CD4-positive, alpha-beta memory T cell (primary cell): ENCODE data around the gene TSFM. TPM values are rescaled to one million over a fixed set of nuclear protein-coding genes. Genes with fewer than 3 reads are reported as not detected.

Experiments used
- CTCF ChIA-PET: fragments of 350-600 bp; sonication (Branson Sonifier 250); formaldehyde crosslinking; loops from one replicate; lab custom pipeline; 2021; ENCODE audit warnings: inconsistent platforms; ENCODE audit not compliant: partially characterized antibody; lab: Charles Lee
- POLR2A ChIA-PET: fragments of 350-600 bp; sonication (Branson Sonifier 250); formaldehyde crosslinking; loops from one replicate; lab custom pipeline; 2021; ENCODE audit not compliant: partially characterized antibody; lab: Charles Lee
- DNase-seq, 5 donors: peaks; one replicate each; pipeline versions ENCODE4 v3.0.0 to v3.0.0-alpha.2; 2020 to 2022; ENCODE audit warnings: mixed read lengths in 1 of 5
- H3K27ac ChIP-seq: one replicate; pipeline ENCODE4 v1.7.0; 2013; ENCODE audit warnings: low read depth, low read length
- H3K27me3 ChIP-seq: 2 replicates; pipeline ENCODE4 v1.7.0; 2013; ENCODE audit warnings: mild to moderate bottlenecking, low read length, moderate library complexity; ENCODE audit not compliant: insufficient read depth
- H3K36me3 ChIP-seq: 2 replicates; pipeline ENCODE4 v1.7.0; 2013; ENCODE audit warnings: mild to moderate bottlenecking, low read length, moderate library complexity; ENCODE audit not compliant: insufficient read depth
- H3K4me1 ChIP-seq: 2 replicates; pipeline ENCODE4 v1.7.0; 2013; ENCODE audit warnings: mild to moderate bottlenecking, low read length, moderate library complexity; ENCODE audit not compliant: insufficient read depth
- H3K4me3 ChIP-seq, 2 donors: one replicate each; pipeline ENCODE4 v1.7.0; 2013; ENCODE audit warnings: low read length in 2 of 2, mild to moderate bottlenecking in 1 of 2
- H3K9me3 ChIP-seq, 2 donors: one replicate each; pipeline ENCODE4 v1.7.0; 2013; ENCODE audit warnings: low read length in 2 of 2, control low read depth in 1 of 2; ENCODE audit not compliant: control insufficient read depth in 1 of 2
- H3K27ac Mint-ChIP-seq, 7 donors: one replicate each; pipeline ENCODE4 v1.8.0; 2020 to 2021; ENCODE audit warnings: mixed read lengths in 7 of 7, mild to moderate bottlenecking in 6 of 7, inconsistent platforms in 3 of 7, moderate library complexity in 3 of 7
- H3K27me3 Mint-ChIP-seq, 2 donors: one replicate each; pipeline ENCODE4 v1.8.0; 2020 to 2021; ENCODE audit warnings: mixed read lengths in 2 of 2
- H3K36me3 Mint-ChIP-seq, 2 donors: one replicate each; pipeline ENCODE4 v1.8.0; 2020 to 2021; ENCODE audit warnings: mixed read lengths in 2 of 2, inconsistent platforms in 1 of 2, mild to moderate bottlenecking in 1 of 2
- H3K4me1 Mint-ChIP-seq, 4 donors: one replicate each; pipeline ENCODE4 v1.8.0; 2020 to 2021; ENCODE audit warnings: mixed read lengths in 4 of 4, mild to moderate bottlenecking in 1 of 4
- H3K4me3 Mint-ChIP-seq, 8 donors: one replicate each; pipeline ENCODE4 v1.8.0; 2020 to 2021; ENCODE audit warnings: mixed read lengths in 8 of 8, mild to moderate bottlenecking in 7 of 8, moderate library complexity in 6 of 8, inconsistent platforms in 3 of 8
- H3K9me3 Mint-ChIP-seq, 8 donors: one replicate each; pipeline ENCODE4 v1.8.0; 2020 to 2021; ENCODE audit warnings: mixed read lengths in 8 of 8, mild to moderate bottlenecking in 5 of 8, inconsistent platforms in 3 of 8, moderate library complexity in 1 of 8
- intact Hi-C: fragments of 100-400 bp; cut with micrococcal nuclease; formaldehyde crosslinking; loops from one replicate; pipeline ENCODE4 v1.15.1; 2023
- polyA plus RNA-seq, 2 donors: library from polyadenylated mRNA; unstranded; fragments of 300-500 nt; fragmentation: Illumina TruSeq; gene quantifications; one replicate each; pipeline ENCODE4 v1.2.3, GENCODE V29; 2021
- total RNA-seq, 2 experiments: library from RNA; stranded (reverse); gene quantifications; one replicate each; pipeline ENCODE4 v1.2.3, GENCODE V29; 2021

The TSFM gene
- total and polyA plus RNA-seq, 4 experiments from 2014 or later: 18.9 to 32.5 (median 22.7) TPM

GRCh38 chr12:57744777-57745484 lies 37.7 kb upstream of the TSFM start, which contains the start of gene TSPAN31:
TSPAN31 (plus strand) TSS chr12:57745039; CDS start chr12:57745155, 116 bp downstream.
- H3K36me3 Mint-ChIP-seq: peaks cover 14 to 43% of the 10 kb centered on the region in 2 donors
- H3K9me3 Mint-ChIP-seq: peaks cover 0 to 2% (median 0%) of the 10 kb centered on the region in 8 donors
- no peaks in the 10 kb centered on the region for H3K27me3 Mint-ChIP-seq
- Histone ChIP-seq H3K4me1 (peaks cover 49% of the 10 kb centered on the region), H3K36me3 (peaks cover 25% of the 10 kb centered on the region), H3K27me3 (no peaks in the 10 kb centered on the region), H3K27ac (peak within 1 kb of the TSS; percentile 93), H3K4me3 (peak within 1 kb of the TSS; percentile 72 to 83), H3K9me3 (no peaks in the 10 kb centered on the region)
- ChIA-PET CTCF (interaction anchor here (1.1 to 6.3 kb wide), 10 partner anchors 9 to 161 kb away, joined by 3 to 51 read pairs (median 4); partner anchors contain the start of genes MARCHF9 and OS9), POLR2A (interaction anchor here (0.8 to 2.3 kb wide), 23 partner anchors 9 to 268 kb away, joined by 3 to 17 read pairs (median 5); partner anchors contain the start of genes ARHGAP9, CYP27B1, EEF1AKMT3 and MBD6)
- H3K4me3 Mint-ChIP-seq: peak within 1 kb of the TSS; percentile 86 to 97 (median 92)
- peak; percentile 91 to 98 (median 95) for DNase-seq
- H3K27ac Mint-ChIP-seq: peak within 1 kb of the TSS; percentile 88 to 99 (median 97)
- intact Hi-C loops: loop anchor here (1.0 to 5.0 kb wide), 3 partner anchors 7 to 283 kb away; partner anchors contain the start of genes ARHGAP9 and CDK4
- peaks cover 30 to 58% (median 43%) of the 10 kb centered on the region in 4 donors for H3K4me1 Mint-ChIP-seq

- Histone ChIP-seq H3K9me3 (no peaks in the 10 kb centered on the region), H3K36me3 (peaks cover 25% of the 10 kb centered on the region), H3K27me3 (no peaks in the 10 kb centered on the region), H3K4me3 (peak overlapping the region; percentile 72 to 83), H3K27ac (peak overlapping the region; percentile 93), H3K4me1 (peaks cover 43% of the 10 kb centered on the region)
- no peak for DNase-seq
- peaks cover 18 to 47% of the 10 kb centered on the region in 2 donors for H3K36me3 Mint-ChIP-seq
- peak overlapping the region; percentile 86 to 97 (median 92) for H3K4me3 Mint-ChIP-seq
- peak overlapping the region; percentile 88 to 99 (median 97) for H3K27ac Mint-ChIP-seq
- H3K27me3 Mint-ChIP-seq: no peaks in the 10 kb centered on the region
- H3K9me3 Mint-ChIP-seq: peaks cover 0 to 2% (median 0%) of the 10 kb centered on the region in 8 donors
- ChIA-PET CTCF (interaction anchor here (1.1 to 6.3 kb wide), 8 partner anchors 9 to 160 kb away, joined by 3 to 51 read pairs (median 4); partner anchors contain the start of genes MARCHF9 and OS9), POLR2A (interaction anchor here (0.9 to 2.3 kb wide), 16 partner anchors 8 to 265 kb away, joined by 3 to 17 read pairs (median 5); partner anchors contain the start of genes ARHGAP9, EEF1AKMT3 and METTL1)
- intact Hi-C loops: no loop called here
- H3K4me1 Mint-ChIP-seq: peaks cover 30 to 54% (median 40%) of the 10 kb centered on the region in 4 donors
Measured at GRCh38 chr12:57745485-57745881, 37.1 kb upstream of the TSFM start.

GRCh38 chr12:57746025-57746424 lies 36.6 kb upstream of the TSFM start:
- Histone ChIP-seq H3K4me1 (peaks cover 43% of the 10 kb centered on the region), H3K36me3 (peaks cover 25% of the 10 kb centered on the region), H3K4me3 (peak overlapping the region in 1 of 2 donors; percentile 72), H3K9me3 (no peaks in the 10 kb centered on the region), H3K27ac (peak overlapping the region; percentile 93), H3K27me3 (no peaks in the 10 kb centered on the region)
- peak overlapping the region; percentile 88 to 99 (median 97) for H3K27ac Mint-ChIP-seq
- peak overlapping the region; percentile 86 to 97 (median 92) for H3K4me3 Mint-ChIP-seq
- no peaks in the 10 kb centered on the region for H3K27me3 Mint-ChIP-seq
- intact Hi-C loops: no loop called here
- CTCF ChIA-PET: interaction anchor here (1.4 to 6.3 kb wide), 3 partner anchors 10 to 111 kb away, joined by 3 to 51 read pairs (median 12); partner anchors contain the start of gene MARCHF9
- POLR2A ChIA-PET: interaction anchor here (1.3 to 2.3 kb wide), 7 partner anchors 8 to 156 kb away, joined by 3 to 17 read pairs (median 13); partner anchors contain the start of genes EEF1AKMT3 and METTL1
- H3K36me3 Mint-ChIP-seq: peaks cover 19 to 44% of the 10 kb centered on the region in 2 donors
- H3K9me3 Mint-ChIP-seq: peaks cover 0 to 2% (median 0%) of the 10 kb centered on the region in 8 donors
- peaks cover 26 to 53% (median 41%) of the 10 kb centered on the region in 4 donors for H3K4me1 Mint-ChIP-seq
- DNase-seq: no peak

GRCh38 chr12:57749061-57749460 lies 33.5 kb upstream of the TSFM start:
- Mint-ChIP-seq H3K4me3 (peak overlapping the region in 1 of 8 donors; percentile 24), H3K36me3 (peaks cover 19 to 46% of the 10 kb centered on the region in 2 donors), H3K9me3 (peaks cover 0 to 2% (median 0%) of the 10 kb centered on the region in 8 donors), H3K27me3 (no peaks in the 10 kb centered on the region), H3K4me1 (peaks cover 46 to 63% (median 56%) of the 10 kb centered on the region in 4 donors), H3K27ac (no peak overlapping the region)
- intact Hi-C loops: no loop called here
- Histone ChIP-seq H3K36me3 (peaks cover 25% of the 10 kb centered on the region), H3K4me1 (peaks cover 49% of the 10 kb centered on the region), H3K27me3 (no peaks in the 10 kb centered on the region), H3K9me3 (no peaks in the 10 kb centered on the region), H3K4me3 (no peak overlapping the region), H3K27ac (no peak overlapping the region)
- no peak for DNase-seq
- POLR2A ChIA-PET: interaction anchor here (2.1 kb wide), 1 partner anchor 8 kb away, joined by 9 read pairs; no protein-coding TSS in a partner anchor
- CTCF ChIA-PET: interaction anchor here (1.4 kb wide), 1 partner anchor 11 kb away, joined by 5 read pairs; no protein-coding TSS in a partner anchor

GRCh38 chr12:57750561-57751431 lies 31.8 kb upstream of the TSFM start:
- CTCF ChIA-PET: interaction anchor here (0.7 to 1.4 kb wide), 3 partner anchors 8 to 9 kb away, joined by 3 to 5 read pairs (median 3); no protein-coding TSS in a partner anchor
- intact Hi-C loops: loop anchor here (5.0 kb wide), 2 partner anchors 97 to 663 kb away; partner anchors contain the start of genes CTDSP2 and NAB2
- DNase-seq: no peak
- no peaks in the 10 kb centered on the region for H3K27me3 ChIP-seq
- H3K36me3 ChIP-seq: peaks cover 25% of the 10 kb centered on the region
- H3K27me3 Mint-ChIP-seq: no peaks in the 10 kb centered on the region
- H3K27ac Mint-ChIP-seq: peak overlapping the region; percentile 87 to 100 (median 99)
- H3K4me3 Mint-ChIP-seq: peak overlapping the region; percentile 39 to 98 (median 89)
- H3K27ac ChIP-seq: peak overlapping the region; percentile 82
- peaks cover 43% of the 10 kb centered on the region for H3K4me1 ChIP-seq
- no peaks in the 10 kb centered on the region for H3K9me3 ChIP-seq
- peaks cover 42 to 54% (median 49%) of the 10 kb centered on the region in 4 donors for H3K4me1 Mint-ChIP-seq
- peaks cover 19 to 41% of the 10 kb centered on the region in 2 donors for H3K36me3 Mint-ChIP-seq
- POLR2A ChIA-PET: interaction anchor here (1.4 to 2.1 kb wide), 2 partner anchors 9 to 227 kb away, joined by 4 to 9 read pairs; no protein-coding TSS in a partner anchor
- peak overlapping the region; percentile 30 to 80 for H3K4me3 ChIP-seq
- no peaks in the 10 kb centered on the region for H3K9me3 Mint-ChIP-seq

- POLR2A ChIA-PET: interaction anchor here (1.0 to 2.1 kb wide), 7 partner anchors 8 to 160 kb away, joined by 3 to 21 read pairs (median 5); partner anchors contain the start of genes CYP27B1, EEF1AKMT3, METTL1 and PIP4K2C
- H3K36me3 Mint-ChIP-seq: peaks cover 19 to 41% of the 10 kb centered on the region in 2 donors
- Histone ChIP-seq H3K4me1 (peaks cover 44% of the 10 kb centered on the region), H3K36me3 (peaks cover 25% of the 10 kb centered on the region), H3K27me3 (no peaks in the 10 kb centered on the region), H3K27ac (peak overlapping the region; percentile 82), H3K4me3 (peak overlapping the region; percentile 30 to 80), H3K9me3 (no peaks in the 10 kb centered on the region)
- intact Hi-C loops: loop anchor here (5.0 kb wide), 2 partner anchors 96 to 664 kb away; partner anchors contain the start of genes CTDSP2 and NAB2
- no peaks in the 10 kb centered on the region for H3K27me3 Mint-ChIP-seq
- no peak for DNase-seq
- peaks cover 40 to 53% (median 47%) of the 10 kb centered on the region in 4 donors for H3K4me1 Mint-ChIP-seq
- CTCF ChIA-PET: interaction anchor here (0.7 to 1.2 kb wide), 3 partner anchors 10 to 57 kb away, joined by 3 to 5 read pairs (median 4); partner anchors contain the start of gene OS9
- H3K4me3 Mint-ChIP-seq: peak overlapping the region; percentile 82 to 98 (median 90)
- peak overlapping the region; percentile 87 to 100 (median 99) for H3K27ac Mint-ChIP-seq
- H3K9me3 Mint-ChIP-seq: no peaks in the 10 kb centered on the region
Measured at GRCh38 chr12:57751432-57751787, 31.2 kb upstream of the TSFM start.
